CD4-positive, alpha-beta T cell treated with Interleukin-6 at 100 ng/mL for 8 hours (primary cell): ENCODE data around the gene SCN3A.

Experiments
- DNase-seq: peaks from one replicate; pipeline ENCODE4 v3.0.0-alpha.2; 2020; ENCODE audit warnings: mixed read lengths, low spot score

SCN3A gene

DNA sequence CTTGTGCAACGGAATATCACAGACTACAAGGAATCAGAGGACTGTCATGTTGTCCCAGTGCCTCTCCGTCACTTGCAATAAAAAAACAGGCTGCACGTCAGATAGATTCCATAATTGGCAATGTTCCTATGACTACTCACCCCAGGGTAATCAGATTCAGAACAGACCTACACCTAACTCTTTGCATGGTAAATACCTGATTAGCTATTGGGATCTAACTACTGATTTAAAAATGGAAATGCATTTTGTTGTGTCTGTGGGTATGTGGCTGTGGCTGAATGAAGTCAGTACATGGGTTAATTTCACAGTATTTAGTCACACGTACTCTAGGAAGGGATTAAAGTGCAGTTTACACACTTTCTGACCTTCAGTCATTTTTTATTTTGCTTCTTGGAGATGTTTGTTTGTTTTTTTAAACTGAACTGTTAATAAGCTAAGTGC is 91.7 kb downstream of the SCN3A start:
- no peak for DNase-seq

GRCh38 chr2:165110394-165110793 is 93.5 kb downstream of the SCN3A start:
- DNase-seq, result no peak

DNA sequence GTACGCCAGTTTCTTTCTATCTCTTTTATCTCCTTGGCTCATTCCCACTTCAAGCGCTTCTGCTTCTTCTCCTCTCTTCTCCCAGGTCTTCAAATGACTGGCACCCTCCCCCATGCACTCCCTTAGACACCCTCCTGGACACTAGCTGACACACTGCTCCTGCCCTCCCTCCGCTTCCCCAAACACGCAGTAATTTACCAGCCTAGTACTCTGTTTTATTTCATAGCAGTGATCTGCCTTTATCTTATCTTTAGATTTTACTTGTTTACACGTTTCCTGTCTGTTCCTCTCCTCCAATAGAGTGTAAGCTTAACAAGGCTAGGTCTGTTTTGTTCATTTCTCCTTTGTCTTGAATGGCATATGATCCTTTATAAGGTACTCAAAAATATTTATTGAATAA is 93.9 kb downstream of the SCN3A start:
- no peak for DNase-seq

GRCh38 chr2:165105926-165106325 is 97.9 kb downstream of the SCN3A start:
- no peak for DNase-seq

DNA sequence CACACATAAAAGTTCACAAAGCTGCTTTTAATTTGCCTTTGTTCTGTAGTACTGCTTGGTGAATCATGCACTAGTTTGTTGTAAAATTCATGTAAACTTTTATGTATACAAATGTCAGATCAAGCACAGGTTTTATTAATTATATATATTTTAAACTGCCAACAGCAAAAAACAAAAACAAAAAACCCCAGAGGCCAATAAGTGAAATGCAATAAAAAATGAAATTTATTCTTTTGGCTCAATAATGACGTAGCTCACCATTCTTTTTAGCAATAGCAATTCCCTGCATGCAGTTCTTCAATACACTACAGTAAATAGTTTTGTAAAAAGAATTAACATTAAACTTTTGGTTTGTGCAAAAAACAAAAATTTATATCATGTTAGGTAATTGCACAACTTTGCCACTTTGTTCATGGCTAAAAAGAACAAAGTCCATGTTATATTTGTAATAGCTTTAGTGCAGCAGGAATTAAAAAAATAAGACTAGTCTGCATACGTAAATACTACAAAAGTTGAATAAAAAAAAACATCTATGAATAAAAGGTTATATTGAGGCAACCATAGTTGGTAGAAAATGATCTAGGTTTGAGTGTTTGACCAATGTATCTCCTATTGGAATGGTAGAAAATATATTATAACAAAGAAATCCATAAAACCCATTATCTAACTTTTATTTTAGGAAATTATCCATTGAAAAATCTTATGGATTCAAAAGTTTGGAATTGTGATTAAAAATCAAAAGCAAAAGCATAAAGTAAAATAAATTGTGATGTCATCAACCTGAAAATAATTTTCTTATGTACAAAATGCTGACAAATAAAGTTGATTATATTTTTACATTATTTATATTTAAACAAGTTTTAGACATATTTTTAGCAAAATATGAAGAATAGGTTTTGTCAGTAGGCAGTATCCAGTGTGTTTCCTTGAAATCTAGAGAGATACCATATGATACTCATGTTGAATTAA is 115.6 kb downstream of the SCN3A start:
- DNase-seq, result no peak

DNA sequence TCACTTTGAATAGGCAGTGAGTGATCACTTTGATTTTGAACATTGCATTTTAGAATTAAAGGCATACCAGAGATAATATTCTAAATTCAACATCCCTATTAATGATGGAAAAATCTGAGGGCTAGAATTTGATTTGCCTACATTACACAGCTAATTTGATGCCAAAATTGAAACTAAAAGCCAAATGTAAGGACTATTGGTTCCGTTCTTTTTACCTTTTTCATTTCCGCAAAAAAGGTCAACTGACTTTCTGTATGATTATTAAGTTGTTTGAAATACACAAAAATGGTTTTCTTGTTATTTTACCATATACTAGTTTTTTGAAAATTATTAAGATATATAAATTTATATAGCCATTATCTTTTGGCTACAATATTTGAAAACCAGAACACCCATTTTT is 117.5 kb downstream of the SCN3A start:
- no peak for DNase-seq

- no peak for DNase-seq
Observed at GRCh38 chr2:165083326-165083725, 120.5 kb downstream of the SCN3A start.

GRCh38 chr2:165082479-165082878 is 121.4 kb downstream of the SCN3A start:
- DNase-seq, result no peak

DNA sequence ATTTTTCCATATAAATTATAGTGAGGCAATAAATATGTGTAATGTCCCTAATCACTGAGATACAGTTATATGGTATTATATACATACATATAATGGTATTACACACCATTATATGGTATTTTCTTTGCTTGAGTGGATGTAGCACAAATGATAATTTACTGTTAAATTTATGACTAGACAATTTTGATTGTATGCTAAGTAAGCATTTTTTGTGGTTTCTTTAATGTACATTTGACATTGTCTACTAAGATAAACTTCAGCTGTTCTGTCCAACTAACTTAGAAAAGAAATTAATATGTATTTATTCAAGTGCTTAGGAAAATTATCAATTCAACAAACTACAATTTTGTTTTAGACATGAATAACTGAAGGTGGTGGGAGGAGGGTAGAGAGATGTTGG is 122.6 kb downstream of the SCN3A start:
- no peak for DNase-seq

DNA sequence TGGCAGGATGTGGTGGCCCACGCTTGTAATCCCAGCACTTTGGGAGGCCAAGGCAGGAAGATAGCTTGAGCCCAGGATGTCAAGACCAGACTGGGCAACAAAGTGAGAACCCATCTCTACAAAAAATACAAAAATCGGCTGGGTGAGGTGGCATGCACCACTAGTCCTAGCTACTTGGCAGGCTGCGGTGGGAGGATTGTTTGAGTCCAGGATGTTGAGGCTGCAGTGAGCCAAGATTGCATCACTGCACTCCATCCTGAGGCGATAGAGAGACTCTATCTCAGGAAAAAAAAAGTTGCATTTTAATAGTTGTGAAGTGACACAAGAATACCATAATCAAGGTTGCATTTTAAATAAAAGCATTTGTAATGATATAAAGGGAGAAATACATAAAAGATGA is 124.4 kb downstream of the SCN3A start:
- DNase-seq, result no peak

DNA sequence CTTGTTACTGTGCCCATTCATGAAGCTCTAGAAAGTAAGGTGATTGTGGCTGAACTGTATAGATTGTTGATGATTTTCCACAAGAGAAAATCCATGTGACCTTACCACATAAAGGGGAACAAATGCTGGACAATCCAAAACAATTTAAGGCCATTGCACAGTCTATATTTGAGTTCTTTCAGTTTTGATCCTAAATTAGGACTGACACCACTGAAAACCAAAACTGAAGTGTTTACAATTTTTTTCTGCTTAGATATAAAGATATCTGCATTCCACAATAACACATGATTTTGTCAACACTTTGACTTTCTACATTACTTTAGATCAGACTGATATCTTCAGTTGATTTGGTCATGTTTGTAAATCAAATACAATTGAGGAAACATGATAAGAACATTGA is 124.9 kb downstream of the SCN3A start:
- DNase-seq, result no peak

DNA sequence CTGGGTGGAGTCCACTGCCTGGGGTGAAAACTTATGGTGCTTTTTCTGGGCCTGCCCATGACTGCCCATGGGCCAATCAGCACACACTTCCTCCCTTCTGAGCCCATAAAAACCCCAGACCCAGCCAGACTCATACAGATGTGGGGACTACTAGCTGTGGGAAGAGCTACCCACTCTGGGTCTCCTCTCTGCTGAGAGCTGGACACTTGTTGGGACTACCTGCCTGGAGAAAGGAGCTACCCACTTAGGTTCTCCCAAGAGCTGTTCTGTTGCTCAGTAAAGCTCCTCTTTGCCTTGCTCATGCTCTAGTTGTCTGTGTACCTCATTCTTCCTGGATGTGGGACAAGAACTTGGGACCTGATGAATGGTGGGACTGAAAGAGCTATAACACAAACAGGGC is 129.0 kb downstream of the SCN3A start:
- no peak for DNase-seq

DNA sequence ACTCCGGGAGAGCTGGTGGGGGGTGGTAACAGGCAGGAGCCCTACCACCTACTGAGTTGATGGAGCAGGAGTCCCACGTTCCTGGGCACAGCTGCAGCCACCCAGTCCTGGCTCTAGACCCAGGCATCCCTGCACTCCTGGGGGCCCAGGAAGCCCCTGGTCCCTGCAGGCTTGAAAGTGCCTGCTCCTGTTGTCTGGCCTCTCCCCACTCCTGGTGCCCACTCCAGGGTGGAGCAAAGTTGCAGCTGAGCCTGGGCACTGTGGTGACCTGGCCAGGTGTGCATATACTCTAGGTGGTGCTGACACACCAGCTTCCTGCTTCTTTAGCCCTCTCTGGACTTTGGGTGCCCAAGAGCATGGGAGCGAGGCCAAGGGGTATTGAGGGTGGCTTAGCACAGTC is 129.5 kb downstream of the SCN3A start:
- DNase-seq, result no peak

DNA sequence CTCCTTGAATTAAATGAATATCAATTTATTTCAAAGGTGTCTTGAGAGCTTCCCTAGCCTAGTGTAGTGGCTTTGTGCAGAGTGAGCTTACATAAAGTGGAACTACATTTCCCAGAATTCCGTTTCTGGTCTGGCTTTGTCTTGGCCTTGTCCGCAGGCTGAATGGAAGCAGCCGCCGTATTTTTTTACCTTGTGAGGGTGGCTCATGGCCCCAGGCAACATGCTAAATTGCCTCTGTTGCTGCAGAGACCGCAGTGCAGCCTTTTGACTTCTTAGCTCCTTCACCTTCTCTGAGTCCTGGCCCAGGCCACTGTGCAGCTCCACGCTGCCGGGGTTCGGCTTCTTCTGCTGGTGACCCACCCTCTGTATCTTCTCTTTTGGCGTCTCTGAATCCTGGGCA is 133.8 kb downstream of the SCN3A start:
- DNase-seq, result no peak

GRCh38 chr2:165069151-165069550 is 134.7 kb downstream of the SCN3A start:
- no peak for DNase-seq

DNA sequence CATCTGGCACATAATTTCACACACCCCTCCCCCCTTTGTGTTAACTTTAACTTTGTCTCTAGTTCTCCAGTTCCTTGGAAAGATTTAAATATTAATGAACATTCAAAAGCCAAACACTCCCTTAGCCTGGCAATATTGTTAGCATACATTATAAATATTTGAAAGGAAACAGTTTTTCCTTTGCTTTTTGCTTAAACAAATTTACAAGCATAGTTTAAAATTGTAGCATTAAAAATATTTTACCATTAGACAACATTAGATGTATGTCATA is 135.4 kb downstream of the SCN3A start:
- no peak for DNase-seq

DNA sequence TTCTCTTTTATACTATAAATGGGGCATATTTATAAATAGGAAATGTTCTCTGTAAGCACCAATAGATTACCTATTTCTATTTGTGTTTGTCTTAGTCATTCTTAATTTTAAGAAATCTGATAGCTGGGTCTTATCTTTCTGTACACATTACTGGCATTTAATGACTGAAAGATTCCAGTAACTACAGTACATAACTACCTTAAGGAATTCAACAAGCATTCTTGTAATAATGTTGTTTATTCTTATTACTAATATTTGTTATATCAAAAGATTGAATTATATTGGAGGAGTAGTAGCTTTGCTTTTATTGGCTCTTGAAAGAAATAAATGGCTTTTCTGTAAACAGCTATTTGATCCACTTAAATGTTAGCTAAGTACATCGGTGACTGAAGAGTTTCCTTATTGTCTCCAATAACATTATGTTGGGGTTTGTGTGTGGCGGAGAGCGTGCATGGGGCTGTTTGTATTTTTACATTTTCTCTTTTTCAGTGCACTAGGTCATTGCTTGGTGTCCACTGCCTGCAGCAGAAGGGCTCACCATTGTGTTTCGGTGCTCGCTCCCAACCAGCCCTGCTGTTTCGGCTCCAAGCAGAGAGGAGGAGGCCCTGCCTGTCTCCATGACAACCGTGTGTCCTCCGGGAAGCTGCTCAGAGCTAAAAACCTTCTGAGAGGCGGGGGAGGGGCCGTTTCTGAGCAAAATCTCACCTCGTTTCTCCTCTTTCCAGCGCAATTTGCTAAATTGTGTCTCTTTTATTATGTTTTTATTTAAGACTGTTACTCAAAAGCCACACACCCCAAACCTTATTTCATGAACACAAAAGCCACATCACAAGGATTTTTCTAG is 136.0 kb downstream of the SCN3A start:
- no peak for DNase-seq

DNA sequence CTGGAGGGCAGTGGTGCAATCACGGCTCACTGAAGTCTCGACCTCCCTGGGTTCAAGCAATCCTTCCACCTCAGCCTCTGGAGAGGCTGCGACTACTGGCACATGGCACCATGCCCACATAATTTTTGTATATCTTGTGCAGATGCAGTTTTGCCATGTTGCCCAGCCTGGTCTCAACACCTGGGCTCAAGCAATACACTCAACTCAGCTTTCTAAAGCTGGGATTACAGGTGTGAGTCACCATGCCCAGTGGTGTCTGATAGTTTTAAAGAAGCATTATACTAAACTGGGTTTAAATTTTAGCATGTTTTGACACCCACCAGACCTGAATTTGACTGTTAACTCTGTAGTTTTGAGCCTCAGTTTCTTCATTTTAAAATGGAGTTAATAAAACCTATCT is 139.1 kb downstream of the SCN3A start:
- no peak for DNase-seq

DNA sequence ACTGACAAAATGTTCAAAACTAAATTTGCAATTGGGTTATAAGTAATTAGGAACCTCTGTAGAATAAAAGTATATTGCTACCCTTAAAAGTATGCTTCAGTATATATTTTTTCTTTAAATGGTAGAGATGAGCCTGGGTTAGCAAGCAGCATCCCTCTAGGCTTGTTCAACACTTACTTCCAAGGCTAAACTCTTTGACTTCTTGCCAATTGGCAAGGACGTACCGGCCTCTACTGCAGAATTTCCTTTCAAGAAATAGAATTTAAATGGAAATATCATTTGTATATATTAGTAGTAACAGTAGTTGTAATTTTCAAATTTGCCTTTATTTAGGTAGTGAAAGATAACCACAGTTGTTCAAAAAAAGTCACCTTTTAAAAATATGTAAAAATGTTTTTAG is 143.4 kb downstream of the SCN3A start:
- DNase-seq, result no peak

DNA sequence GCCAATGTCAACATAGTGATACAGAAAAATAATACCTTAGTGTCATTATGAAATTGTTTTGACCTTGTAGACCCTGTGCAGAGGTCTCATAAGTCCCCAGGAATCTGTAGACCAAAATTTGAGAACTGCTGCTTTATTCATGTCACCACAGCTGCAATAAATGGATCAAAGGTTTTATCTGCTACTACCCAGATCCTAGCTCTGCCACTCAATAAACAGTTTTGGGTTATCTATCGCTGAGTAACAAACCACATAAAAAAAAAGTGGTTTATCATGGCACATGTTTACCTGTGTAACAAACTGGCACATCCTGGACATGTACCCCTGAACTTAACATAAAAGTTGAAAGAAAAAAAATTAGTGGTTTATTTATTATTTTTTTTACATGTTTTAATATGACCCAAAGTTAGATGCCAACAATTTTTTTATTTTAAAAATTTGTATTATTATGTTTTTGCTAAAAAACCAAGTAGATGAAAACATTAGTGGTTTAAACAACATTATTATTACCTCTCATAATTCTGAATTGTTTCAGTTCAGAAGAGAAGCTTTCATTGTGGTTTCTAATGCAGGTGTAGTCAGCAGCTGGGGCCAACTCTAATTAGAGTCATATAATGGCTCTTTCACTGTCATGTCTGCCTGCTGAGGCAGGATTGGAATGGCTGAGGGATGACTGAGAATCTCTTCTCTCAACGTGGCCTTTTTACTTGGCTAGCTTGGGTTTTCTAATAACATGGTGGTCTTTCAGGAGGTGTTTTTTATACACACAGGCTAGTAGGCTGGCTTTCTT is 145.2 kb downstream of the SCN3A start:
- no peak for DNase-seq

GRCh38 chr2:165057931-165058330 is 145.9 kb downstream of the SCN3A start:
- no peak for DNase-seq

GRCh38 chr2:165057308-165057707 is 146.5 kb downstream of the SCN3A start:
- DNase-seq, result no peak

DNA sequence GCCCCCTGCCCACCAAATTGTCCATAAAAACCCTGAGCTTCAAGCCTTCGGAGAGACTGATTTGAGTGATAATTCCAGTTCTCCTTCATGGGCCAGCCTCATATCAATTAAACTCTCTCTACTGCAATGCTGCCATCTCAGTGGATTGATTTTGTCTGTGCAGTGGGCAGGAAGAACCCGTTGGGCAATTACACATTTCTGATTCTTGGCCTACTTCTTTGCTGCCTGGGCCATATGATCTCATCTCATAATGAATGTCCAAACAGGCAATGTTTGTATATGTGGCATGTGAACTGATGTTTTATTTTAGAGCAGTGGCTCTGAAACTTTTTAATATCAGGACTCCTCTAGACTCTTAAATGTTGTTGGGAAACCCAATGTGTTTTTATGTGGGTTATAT is 147.3 kb downstream of the SCN3A start:
- no peak for DNase-seq
